Neural progenitor cell (in vitro differentiated cells): ENCODE data around the gene POLR2E. TPM values are rescaled to one million over a fixed set of nuclear protein-coding genes. Genes with fewer than 3 reads are reported as not detected.

Source experiments
- DNase-seq: peaks from one replicate; pipeline ENCODE4 v3.0.0-alpha.2; 2016; ENCODE audit warnings: low spot score
- H2AFZ ChIP-seq: fragments of 200-600 bp; sonication (generic); replicated peaks from 2 replicates; pipeline ENCODE4 v1.6.1; 2016; ENCODE audit warnings: antibody characterized with exemption
- H3F3A ChIP-seq: fragments of 200-600 bp; sonication (generic); 2 replicates; pipeline ENCODE4 v1.6.1; 2016; ENCODE audit warnings: antibody characterized with exemption, low read depth
- H3K27ac ChIP-seq: fragments of 200-600 bp; sonication (generic); 2 replicates; pipeline ENCODE4 v1.5.1; 2016; ENCODE audit warnings: mild to moderate bottlenecking
- H3K27me3 ChIP-seq: fragments of 200-600 bp; sonication (generic); 2 replicates; pipeline ENCODE4 v1.6.1; 2016; ENCODE audit warnings: mild to moderate bottlenecking, moderate library complexity
- H3K36me3 ChIP-seq: fragments of 200-600 bp; sonication (generic); 2 replicates; pipeline ENCODE4 v1.5.1; 2016
- H3K4me1 ChIP-seq: fragments of 200-600 bp; sonication (generic); 2 replicates; pipeline ENCODE4 v1.6.1; 2016; ENCODE audit warnings: mixed run types
- H3K4me2 ChIP-seq: fragments of 200-600 bp; sonication (generic); 2 replicates; pipeline ENCODE4 v1.6.1; 2016
- H3K4me3 ChIP-seq: fragments of 200-600 bp; sonication (generic); 2 replicates; pipeline ENCODE4 v1.5.1; 2016
- H3K79me2 ChIP-seq: fragments of 200-600 bp; sonication (generic); 2 replicates; pipeline ENCODE4 v1.6.1; 2016; ENCODE audit warnings: low read depth
- H3K9ac ChIP-seq: fragments of 200-600 bp; sonication (generic); 2 replicates; pipeline ENCODE4 v1.6.1; 2016
- H3K9me3 ChIP-seq: fragments of 200-600 bp; sonication (generic); 2 replicates; pipeline ENCODE4 v1.5.1; 2016; ENCODE audit warnings: low read depth
- H4K20me1 ChIP-seq: fragments of 200-600 bp; sonication (generic); 2 replicates; pipeline ENCODE4 v1.6.1; 2016; ENCODE audit warnings: low read depth
- H3K27ac Mint-ChIP-seq: 3 replicates; pipeline ENCODE4 v1.8.0; 2021; ENCODE audit warnings: mixed read lengths
- H3K27me3 Mint-ChIP-seq: 2 replicates; pipeline ENCODE4 v1.8.0; 2022; ENCODE audit warnings: low read depth, mild to moderate bottlenecking, inconsistent platforms, moderate library complexity, mixed read lengths; ENCODE audit not compliant: insufficient read depth
- H3K36me3 Mint-ChIP-seq: 3 replicates; pipeline ENCODE4 v1.8.0; 2021; ENCODE audit warnings: mixed read lengths
- H3K4me1 Mint-ChIP-seq: 3 replicates; pipeline ENCODE4 v1.8.0; 2021; ENCODE audit warnings: mixed read lengths
- H3K4me3 Mint-ChIP-seq: 3 replicates; pipeline ENCODE4 v1.8.0; 2021; ENCODE audit warnings: mild to moderate bottlenecking, moderate library complexity, mixed read lengths
- H3K9me3 Mint-ChIP-seq: 3 replicates; pipeline ENCODE4 v1.8.0; 2020; ENCODE audit warnings: mixed read lengths
- CTCF ChIP-seq: fragments of 200-600 bp; sonication (generic); IDR thresholded peaks from 2 replicates; pipeline ENCODE4 v1.5.1; 2017; ENCODE audit warnings: antibody characterized with exemption, mild to moderate bottlenecking
- EZH2 ChIP-seq: fragments of 200-600 bp; sonication (generic); IDR thresholded peaks from 2 replicates; pipeline ENCODE4 v1.6.1; 2017; ENCODE audit warnings: antibody characterized with exemption, mild to moderate bottlenecking, moderate library complexity
- EZH2phosphoT487 ChIP-seq: fragments of 200-600 bp; sonication (generic); IDR thresholded peaks from 2 replicates; pipeline ENCODE4 v1.6.1; 2017; ENCODE audit warnings: antibody characterized with exemption
- total RNA-seq: library from RNA; depleted of rRNA; stranded (reverse); fragments of >200 nt; gene quantifications from 2 replicates; pipeline ENCODE4 v1.2.3, GENCODE V29; 2015; ENCODE audit warnings: low replicate concordance

The POLR2E gene
- total RNA-seq, 1 donor from 2014 or later = 98.8 TPM

DNA sequence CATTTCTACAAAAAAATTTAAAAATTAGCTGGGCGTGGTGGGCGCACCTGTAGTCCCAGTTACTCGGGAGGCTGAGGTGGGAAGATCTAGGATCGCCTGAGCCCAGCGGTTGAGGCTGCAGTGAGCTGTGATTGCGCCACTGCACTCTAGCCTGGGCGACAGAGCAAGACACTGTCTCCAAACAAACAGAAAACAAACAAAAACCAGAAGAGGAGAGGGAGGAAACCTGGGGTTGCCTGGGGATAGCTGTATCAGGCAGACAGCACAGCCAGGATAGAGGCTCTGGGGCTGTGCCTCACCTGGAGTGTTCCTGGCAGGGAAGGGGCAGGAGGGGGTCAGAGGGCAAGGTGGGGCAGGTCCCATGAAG, 2.6 kb upstream of the POLR2E start:
- Histone ChIP-seq H3K4me1 (peaks cover 4% of the 10 kb centered on the region), H3F3A (peaks cover 15% of the 10 kb centered on the region), H3K9ac (no peak overlapping the region), H4K20me1 (peaks cover 22% of the 10 kb centered on the region), H2AFZ (no peak overlapping the region), H3K9me3 (no peaks in the 10 kb centered on the region), H3K27ac (no peak overlapping the region), H3K36me3 (no peaks in the 10 kb centered on the region), H3K79me2 (peaks cover 23% of the 10 kb centered on the region), H3K4me2 (no peak overlapping the region), H3K27me3 (no peaks in the 10 kb centered on the region), H3K4me3 (no peak overlapping the region)
- DNase-seq = no peak
- Mint-ChIP-seq H3K27me3 (peaks cover 8% of the 10 kb centered on the region), H3K4me1 (peaks cover 33% of the 10 kb centered on the region), H3K36me3 (no peaks in the 10 kb centered on the region), H3K4me3 (peak overlapping the region; percentile 34), H3K9me3 (no peaks in the 10 kb centered on the region), H3K27ac (peak overlapping the region; percentile 51)
- TF ChIP-seq CTCF = no peak
- TF ChIP-seq EZH2 = no peak
- TF ChIP-seq EZH2phosphoT487 = no peak

GRCh38 chr19:1094655-1094977, 559 bp downstream of the POLR2E start:
- Histone ChIP-seq H3K27me3 (no peaks in the 10 kb centered on the region), H3K27ac (no peak overlapping the region), H3K4me3 (peak overlapping the region; percentile 79), H4K20me1 (peaks cover 22% of the 10 kb centered on the region), H3K4me2 (peak overlapping the region; percentile 94), H3K79me2 (peaks cover 26% of the 10 kb centered on the region), H2AFZ (no peak overlapping the region), H3K36me3 (no peaks in the 10 kb centered on the region), H3F3A (no peaks in the 10 kb centered on the region), H3K9ac (peak overlapping the region; percentile 92), H3K4me1 (peaks cover 4% of the 10 kb centered on the region), H3K9me3 (no peaks in the 10 kb centered on the region)
- Mint-ChIP-seq H3K4me3 (peak overlapping the region; percentile 95), H3K36me3 (no peaks in the 10 kb centered on the region), H3K9me3 (no peaks in the 10 kb centered on the region), H3K27me3 (peaks cover 8% of the 10 kb centered on the region), H3K4me1 (peaks cover 20% of the 10 kb centered on the region), H3K27ac (no peak overlapping the region)
- TF ChIP-seq EZH2phosphoT487 (no peak), CTCF (no peak), EZH2 (no peak)
- no peak for DNase-seq

DNA sequence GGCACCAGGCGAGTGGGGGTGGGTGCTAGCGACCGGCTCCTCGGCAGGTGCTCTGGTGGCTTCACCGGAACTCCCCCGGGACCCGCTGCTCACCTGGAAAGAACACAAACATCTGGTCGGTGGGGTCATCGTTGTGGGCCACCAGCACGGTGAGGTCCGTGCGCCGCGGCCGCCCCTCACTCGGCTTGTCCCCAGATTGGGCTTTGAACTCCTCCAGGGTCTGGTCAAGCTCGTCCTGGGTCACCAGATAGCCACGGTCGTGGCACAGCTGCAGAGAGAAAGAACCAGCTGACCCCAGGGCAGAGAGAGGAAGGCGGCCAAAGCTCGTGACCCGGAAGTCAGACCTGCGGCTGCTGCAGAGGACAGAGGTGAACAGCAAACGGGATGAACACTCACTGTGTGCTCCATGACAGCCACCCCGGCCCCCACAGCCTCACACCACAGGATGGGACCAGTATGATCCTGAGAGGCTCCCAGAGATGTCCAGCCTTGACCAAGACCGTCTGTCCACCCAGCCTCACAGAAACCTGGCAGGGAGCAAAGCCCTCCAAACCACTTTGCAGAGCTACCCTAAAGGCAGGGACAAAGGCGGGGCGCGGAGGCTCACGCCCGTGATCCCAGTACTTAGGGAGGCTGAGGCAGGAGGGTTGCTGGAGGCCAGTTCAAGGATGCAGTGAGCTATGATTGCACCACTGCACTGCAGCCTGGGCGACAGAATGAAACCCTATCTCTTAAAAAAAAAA, 1.2 kb downstream of the POLR2E start:
- Mint-ChIP-seq H3K27ac (no peak overlapping the region), H3K4me1 (peaks cover 20% of the 10 kb centered on the region), H3K27me3 (peaks cover 9% of the 10 kb centered on the region), H3K9me3 (no peaks in the 10 kb centered on the region), H3K4me3 (peak overlapping the region; percentile 95), H3K36me3 (no peaks in the 10 kb centered on the region)
- H3K4me1 ChIP-seq = peaks cover 4% of the 10 kb centered on the region
- no peak for TF ChIP-seq EZH2phosphoT487
- TF ChIP-seq EZH2 = no peak
- TF ChIP-seq CTCF = no peak
- peaks cover 22% of the 10 kb centered on the region for H4K20me1 ChIP-seq
- no peaks in the 10 kb centered on the region for H3K9me3 ChIP-seq
- no peaks in the 10 kb centered on the region for H3K27me3 ChIP-seq
- H3F3A ChIP-seq = no peaks in the 10 kb centered on the region
- DNase-seq = no peak
- H3K4me2 ChIP-seq = peak overlapping the region; percentile 94
- peak overlapping the region; percentile 79 for H3K4me3 ChIP-seq
- H3K79me2 ChIP-seq = peaks cover 26% of the 10 kb centered on the region
- H3K9ac ChIP-seq = peak overlapping the region; percentile 92
- no peaks in the 10 kb centered on the region for H3K36me3 ChIP-seq
- no peak overlapping the region for H3K27ac ChIP-seq
- no peak overlapping the region for H2AFZ ChIP-seq
